Stimulated activated effector memory CD8-positive, alpha-beta T cell treated with anti-CD3 and anti-CD28 coated beads, Interleukin-12 subunit alpha, Interleukin-12 subunit beta, amount 100 ng/mL, for 72 hours (primary cell): Measurements from ENCODE around the gene TACR2.
A peak's percentile ranks its signal among the peaks of the same experiment; 100 is the strongest.

Source experiments
- ATAC-seq: fragments of 150-1000 bp; cut with Tn5 transposase; 2 replicates; pipeline ENCODE4 v1.10.0; 2021
- DNase-seq, 2 donors: peaks; one replicate each; pipeline ENCODE4 v3.0.0; 2021 to 2022; ENCODE audit warnings: low spot score in 2 of 2
- H3K27ac Mint-ChIP-seq: one replicate; pipeline ENCODE4 v1.8.0; 2022; ENCODE audit warnings: mild to moderate bottlenecking, mixed read lengths
- H3K36me3 Mint-ChIP-seq: one replicate; pipeline ENCODE4 v1.8.0; 2022; ENCODE audit warnings: mild to moderate bottlenecking, mixed read lengths
- H3K4me1 Mint-ChIP-seq: one replicate; pipeline ENCODE4 v1.8.0; 2022; ENCODE audit warnings: mixed read lengths
- H3K4me3 Mint-ChIP-seq: one replicate; pipeline ENCODE4 v1.8.0; 2022; ENCODE audit warnings: mild to moderate bottlenecking, mixed read lengths
- H3K9me3 Mint-ChIP-seq: one replicate; pipeline ENCODE4 v1.8.0; 2022; ENCODE audit warnings: mixed read lengths

Gene TACR2

DNA sequence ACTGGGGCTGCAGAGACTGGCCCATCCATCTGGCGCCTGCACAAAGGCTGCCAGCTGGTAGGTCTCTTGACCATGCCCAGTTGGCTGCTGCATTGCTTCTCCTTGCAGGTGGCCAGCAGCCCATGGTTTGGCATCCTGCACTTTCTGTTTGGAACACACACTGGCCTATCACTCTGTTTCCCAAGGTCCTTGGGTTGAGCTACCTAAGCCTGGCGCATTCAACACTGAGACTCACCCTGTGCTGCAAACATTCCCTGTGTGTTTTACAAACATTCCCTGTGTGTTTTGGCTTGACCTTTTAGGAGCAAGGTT lies 55.5 kb downstream of the TACR2 start:
- H3K4me3 Mint-ChIP-seq, result no peak overlapping the region
- H3K9me3 Mint-ChIP-seq, result no peaks in the 10 kb centered on the region
- H3K27ac Mint-ChIP-seq, result peak overlapping the region; percentile 75
- peaks cover 54% of the 10 kb centered on the region for H3K4me1 Mint-ChIP-seq
- no peak for DNase-seq
- peaks cover 95% of the 10 kb centered on the region for H3K36me3 Mint-ChIP-seq
- ATAC-seq, result no peak

DNA sequence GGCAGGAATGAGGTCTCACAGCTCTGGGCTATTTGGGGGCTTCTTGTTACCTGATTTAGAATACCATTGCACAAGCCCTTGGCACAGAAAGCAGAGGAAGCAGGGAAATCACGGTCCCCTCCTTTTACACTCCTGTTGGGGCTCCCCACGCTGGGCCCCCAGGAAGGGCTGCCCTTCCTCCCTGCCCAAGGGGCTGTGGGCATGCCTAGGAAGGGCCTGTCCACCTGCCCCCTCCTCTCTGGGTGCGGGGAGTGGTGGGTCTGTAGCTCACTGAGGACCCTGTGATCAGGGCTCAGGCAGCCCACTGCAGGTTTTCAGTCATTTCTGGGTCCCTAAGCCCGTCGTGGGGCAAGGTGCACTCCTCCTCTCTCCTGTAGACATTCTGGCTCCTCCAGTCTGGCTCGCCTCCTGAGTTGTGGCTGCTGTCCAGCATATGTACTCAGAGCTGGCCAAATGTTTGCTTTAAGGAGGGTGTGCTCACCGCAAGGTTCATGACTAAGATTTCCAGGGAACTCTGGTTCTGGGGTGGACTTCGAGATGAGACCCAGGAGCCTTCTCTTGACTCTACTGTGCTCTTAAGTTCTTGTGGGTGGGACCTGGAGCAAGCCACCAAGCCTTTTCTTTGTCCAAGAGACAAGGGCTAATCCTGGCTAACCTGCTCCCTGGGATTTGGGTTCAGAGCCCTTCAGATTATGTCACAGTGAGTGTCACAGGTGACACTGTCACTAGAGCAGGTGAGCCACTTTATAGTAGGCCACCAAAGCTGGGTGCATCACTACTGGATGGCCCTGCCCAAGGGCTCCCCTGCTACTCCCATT lies 56.0 kb downstream of the TACR2 start:
- peaks cover 95% of the 10 kb centered on the region for H3K36me3 Mint-ChIP-seq
- DNase-seq, result no peak
- H3K9me3 Mint-ChIP-seq, result no peaks in the 10 kb centered on the region
- peaks cover 54% of the 10 kb centered on the region for H3K4me1 Mint-ChIP-seq
- no peak for ATAC-seq
- peak overlapping the region; percentile 75 for H3K27ac Mint-ChIP-seq
- H3K4me3 Mint-ChIP-seq, result no peak overlapping the region

DNA sequence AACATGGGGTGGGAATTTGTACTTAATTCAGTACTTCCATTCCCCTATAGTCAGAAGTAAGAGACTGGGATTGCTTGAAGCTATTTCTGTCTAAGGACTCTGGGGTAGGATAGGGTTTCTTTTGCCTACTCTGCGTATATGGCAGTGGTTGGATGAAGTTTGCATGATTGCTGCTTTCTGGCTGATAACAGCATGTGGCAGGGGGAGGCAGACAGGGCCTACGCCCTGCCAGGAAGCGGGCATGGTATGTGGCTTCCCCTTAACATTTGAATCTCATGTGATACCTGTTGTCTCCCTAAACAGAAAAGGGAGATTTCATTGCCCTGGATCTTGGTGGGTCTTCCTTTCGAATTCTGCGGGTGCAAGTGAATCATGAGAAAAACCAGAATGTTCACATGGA lies 57.1 kb downstream of the TACR2 start:
- no peaks in the 10 kb centered on the region for H3K9me3 Mint-ChIP-seq
- H3K27ac Mint-ChIP-seq, result peak overlapping the region; percentile 75
- H3K4me3 Mint-ChIP-seq, result no peak overlapping the region
- DNase-seq, result no peak
- peaks cover 54% of the 10 kb centered on the region for H3K4me1 Mint-ChIP-seq
- H3K36me3 Mint-ChIP-seq, result peaks cover 95% of the 10 kb centered on the region
- peak; percentile 59 for ATAC-seq

DNA sequence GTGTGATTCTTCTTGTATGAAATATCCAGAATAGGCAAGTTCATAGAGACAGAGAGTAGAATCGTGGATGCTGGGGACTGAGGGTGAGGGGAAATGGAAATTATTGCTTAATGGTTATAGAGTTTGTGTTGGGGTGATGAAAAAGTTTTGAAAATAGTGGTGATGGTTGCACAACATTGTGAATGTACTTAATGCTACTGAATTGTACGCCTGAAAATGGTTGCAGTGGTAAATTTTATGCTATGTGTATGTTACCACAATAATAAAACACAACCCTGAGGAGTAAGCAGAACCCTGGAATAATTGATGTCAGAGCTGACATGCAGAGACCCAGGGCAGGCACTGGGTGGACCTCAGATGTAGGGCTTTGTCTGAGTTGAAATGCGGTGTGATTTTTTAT lies 57.6 kb downstream of the TACR2 start:
- ATAC-seq, result no peak

DNA sequence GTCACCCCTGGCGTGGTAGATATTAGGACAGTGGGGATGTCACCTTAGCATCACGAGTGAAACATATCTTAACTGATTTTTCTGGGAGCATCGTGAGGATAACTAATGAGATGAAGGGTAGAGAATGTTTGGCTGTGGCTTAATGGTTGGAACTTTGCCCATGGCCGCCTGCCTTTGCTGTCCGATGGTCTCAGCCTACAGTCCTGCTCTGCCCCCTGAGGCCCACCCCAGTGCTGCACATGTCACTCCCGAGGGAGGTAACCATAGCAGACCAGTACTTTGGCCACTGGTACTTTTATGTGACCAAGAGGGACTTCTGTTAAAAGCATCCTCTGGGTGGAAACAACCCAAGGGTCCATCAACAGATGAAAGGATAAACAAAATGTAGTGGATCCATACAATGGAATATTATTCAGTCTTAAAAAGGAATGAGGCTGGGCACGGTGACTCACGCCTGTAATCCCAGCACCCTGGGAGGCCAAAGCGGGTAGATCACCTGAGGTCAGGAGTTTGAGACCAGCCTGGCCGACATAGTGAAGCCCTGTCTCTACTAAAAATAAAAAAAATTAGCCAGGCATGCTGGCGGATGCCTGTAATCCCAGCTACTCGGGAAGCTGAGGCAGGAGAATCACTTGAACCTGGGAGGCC lies 58.4 kb downstream of the TACR2 start:
- Mint-ChIP-seq H3K36me3 (peaks cover 95% of the 10 kb centered on the region), H3K4me3 (no peak overlapping the region), H3K9me3 (no peaks in the 10 kb centered on the region), H3K4me1 (peaks cover 58% of the 10 kb centered on the region), H3K27ac (peak overlapping the region; percentile 37)
- no peak for DNase-seq
- no peak for ATAC-seq

More for the DNA sequence above, 57.6 kb downstream of the TACR2 start:
- H3K4me3 Mint-ChIP-seq, result no peak overlapping the region
- H3K9me3 Mint-ChIP-seq, result no peaks in the 10 kb centered on the region
- peaks cover 58% of the 10 kb centered on the region for H3K4me1 Mint-ChIP-seq
- DNase-seq, result no peak
- peaks cover 95% of the 10 kb centered on the region for H3K36me3 Mint-ChIP-seq
- H3K27ac Mint-ChIP-seq, result peak overlapping the region; percentile 75

DNA sequence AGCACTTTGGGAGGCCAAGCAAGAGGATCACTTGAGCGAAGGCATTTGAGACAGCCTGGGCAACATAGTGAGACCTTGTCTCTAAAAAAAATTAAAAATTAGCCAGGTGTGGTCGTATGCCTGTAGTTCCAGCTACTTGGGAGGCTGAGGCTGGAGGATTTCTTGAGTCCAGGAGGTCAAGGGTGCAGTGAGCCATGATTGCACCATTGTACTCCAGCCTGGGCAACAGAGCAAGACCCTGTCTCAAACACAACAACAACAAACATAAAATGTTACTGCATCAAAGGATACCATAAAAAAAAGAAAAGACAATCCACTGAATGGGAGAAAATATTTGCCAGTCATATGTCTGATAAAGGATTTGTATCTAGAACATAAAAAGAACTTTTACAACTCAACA lies 60.5 kb downstream of the TACR2 start:
- no peak for DNase-seq
- peaks cover 44% of the 10 kb centered on the region for H3K4me1 Mint-ChIP-seq
- no peaks in the 10 kb centered on the region for H3K9me3 Mint-ChIP-seq
- no peak overlapping the region for H3K4me3 Mint-ChIP-seq
- H3K36me3 Mint-ChIP-seq, result peaks cover 95% of the 10 kb centered on the region
- ATAC-seq, result no peak
- H3K27ac Mint-ChIP-seq, result no peak overlapping the region

DNA sequence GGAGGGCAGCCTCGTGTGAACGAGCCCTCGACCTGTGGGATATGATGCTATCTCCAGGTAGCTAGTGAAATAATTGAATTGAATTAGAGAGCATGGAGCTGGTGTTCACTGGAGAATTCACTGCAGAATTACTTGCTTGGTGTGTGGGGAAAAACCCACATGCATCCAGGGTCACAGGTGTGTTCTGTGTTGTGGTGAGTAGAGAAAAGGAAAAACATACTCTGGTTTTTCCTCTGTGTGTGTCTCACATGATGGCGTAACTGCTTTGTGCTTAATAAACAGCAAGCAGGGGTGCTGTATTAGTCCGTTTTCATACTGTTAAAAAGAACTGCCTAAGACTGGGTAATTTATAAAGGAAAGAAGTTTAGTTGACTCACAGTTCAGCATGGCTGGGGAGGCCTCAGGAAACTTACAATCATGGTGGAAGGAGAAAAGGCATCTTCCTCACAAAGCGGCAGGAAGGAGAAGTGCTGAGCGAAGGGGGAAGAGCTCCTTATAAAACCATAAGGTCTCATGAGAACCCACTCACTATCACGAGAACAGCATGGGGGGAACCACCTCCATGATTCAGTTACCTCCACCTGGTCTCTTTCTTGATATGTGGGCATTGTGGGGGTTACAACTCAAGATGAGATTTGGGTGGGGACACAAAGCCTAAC lies 62.6 kb downstream of the TACR2 start:
- DNase-seq (no peak), ATAC-seq (no peak)
- Mint-ChIP-seq H3K4me3 (no peak overlapping the region), H3K36me3 (peaks cover 100% of the 10 kb centered on the region), H3K27ac (peak overlapping the region; percentile 41), H3K9me3 (no peaks in the 10 kb centered on the region), H3K4me1 (peaks cover 29% of the 10 kb centered on the region)
